K562 (cell line): ENCODE results near the gene KAZN. TPM values are rescaled to one million over a fixed set of nuclear protein-coding genes. Genes with fewer than 3 reads are reported as not detected.

ENCODE experiments used
- DPF2 ChIP-seq: fragments of 450-650 bp; IDR thresholded peaks from 2 replicates; pipeline ENCODE4 v1.6.1; 2016
- HDAC2 ChIP-seq: fragments of 450-650 bp; IDR thresholded peaks from 2 replicates; pipeline ENCODE4 v1.6.1; 2016; ENCODE audit warnings: mild to moderate bottlenecking
- LARP7 ChIP-seq: fragments of 450-650 bp; IDR thresholded peaks from 2 replicates; pipeline ENCODE4 v1.6.1; 2016
- MEF2A ChIP-seq: IDR thresholded peaks from 2 replicates; pipeline ENCODE4 v1.6.1; 2011; ENCODE audit warnings: low read depth, mild to moderate bottlenecking, low read length, moderate library complexity; ENCODE audit not compliant: control insufficient read depth
- NEUROD1 ChIP-seq: fragments of 150-350 bp; IDR thresholded peaks from 2 replicates; pipeline ENCODE4 v1.6.1; 2014; ENCODE audit warnings: borderline replicate concordance, low read length, low read depth; ENCODE audit not compliant: partially characterized antibody
- PCBP1 ChIP-seq: fragments of 200-400 bp; formaldehyde crosslinking; IDR thresholded peaks from 2 replicates; pipeline ENCODE4 v1.6.1; 2018; ENCODE audit warnings: mild to moderate bottlenecking, low read depth, low read length; ENCODE audit not compliant: poor library complexity, severe bottlenecking
- RBM14 ChIP-seq: fragments of 200-400 bp; formaldehyde crosslinking; IDR thresholded peaks from 2 replicates; pipeline ENCODE4 v1.6.1; 2018; ENCODE audit warnings: low read depth, mild to moderate bottlenecking, low read length, moderate library complexity, borderline replicate concordance; ENCODE audit not compliant: insufficient read depth
- RBM25 ChIP-seq: fragments of 200-400 bp; formaldehyde crosslinking; IDR thresholded peaks from 2 replicates; pipeline ENCODE4 v1.6.1; 2018; ENCODE audit warnings: low read length, low read depth, moderate library complexity; ENCODE audit not compliant: severe bottlenecking
- SMC3 ChIP-seq: conservative IDR thresholded peaks from 2 replicates; pipeline ENCODE4 v1.6.1; 2011; ENCODE audit warnings: low read depth, low read length, improper control_type of control experiment; ENCODE audit not compliant: insufficient read depth
- polyA plus RNA-seq, 8 experiments: library from polyadenylated mRNA; depleted of rRNA in 4 of 8; stranded (reverse) in 5 of 8; unstranded in 3 of 8; fragments of >200 nt; fragmentation: Nextera tagmentation in 2 of 8; fragmentation: Illumina TruSeq in 1 of 8; extraction: Ambion mirVana in 2 of 8; extraction: Trizol in 1 of 8; gene quantifications; 2 replicates each; pipeline versions ENCODE4 v1.2.1 to v1.2.3, GENCODE V29; 2011 to 2014; ENCODE audit warnings: inconsistent platforms in 1 of 8, missing spikeins in 1 of 8
- total RNA-seq, 7 experiments: library from RNA; depleted of rRNA in 6 of 7; stranded (reverse); fragments of >200 nt in 6 of 7; fragmentation: Illumina TruSeq in 2 of 7; extraction: Trizol in 2 of 7; gene quantifications; 2 replicates each; pipeline versions ENCODE4 v1.2.1 to v1.2.3, GENCODE V29; 2011 to 2021; ENCODE audit warnings: low replicate concordance in 1 of 7
- TF ChIP-seq, protein P1 (sequence below), 2 experiments: IDR thresholded peaks; 2 replicates each; pipeline ENCODE4 v1.6.1; 2012; ENCODE audit warnings: improper control_type of control experiment in 2 of 2, low read depth in 2 of 2, low read length in 2 of 2, borderline replicate concordance in 1 of 2
- TF ChIP-seq, protein P2 (sequence below), 2 experiments: fragments of 450-650 bp; formaldehyde crosslinking in 1 of 2; IDR thresholded peaks; 2 replicates each; pipeline versions ENCODE4 v1.4.0 to v1.6.1; 2014 to 2020; ENCODE audit warnings: mild to moderate bottlenecking in 2 of 2, borderline replicate concordance in 1 of 2, low read depth in 1 of 2
- TF ChIP-seq, protein P3 (sequence below): fragments of 450-650 bp; formaldehyde crosslinking; IDR thresholded peaks from 2 replicates; pipeline ENCODE4 v1.4.0; 2020; ENCODE audit warnings: mild to moderate bottlenecking, moderate library complexity

KAZN gene
- total and polyA plus RNA-seq, 9 of the 15 experiments (the other 6 are each of a cell fraction or from before 2014, with no cell fraction given) = 2.1 to 21.6 (median 5.4) TPM

DNA sequence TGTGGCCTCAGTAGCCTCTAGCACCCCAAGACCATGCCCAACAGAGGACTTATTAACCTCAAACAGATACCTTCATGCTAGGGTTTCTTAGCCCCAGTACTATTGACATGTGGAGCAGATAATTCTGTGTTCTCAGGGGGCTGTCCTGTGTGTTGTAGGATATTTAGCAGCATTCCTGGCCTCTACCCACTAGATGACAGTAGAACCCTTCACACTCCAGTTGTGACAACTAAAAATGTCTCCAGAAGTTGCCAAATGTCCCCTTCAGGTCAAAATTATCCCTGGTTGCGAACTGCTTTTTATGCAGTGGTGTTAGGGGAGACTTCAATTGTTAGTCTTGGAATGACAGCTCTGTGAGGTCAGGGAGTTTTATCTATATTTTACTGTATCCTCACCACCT lies 8.1 kb downstream of the KAZN start (continued):
- TF ChIP-seq, protein P1, sequence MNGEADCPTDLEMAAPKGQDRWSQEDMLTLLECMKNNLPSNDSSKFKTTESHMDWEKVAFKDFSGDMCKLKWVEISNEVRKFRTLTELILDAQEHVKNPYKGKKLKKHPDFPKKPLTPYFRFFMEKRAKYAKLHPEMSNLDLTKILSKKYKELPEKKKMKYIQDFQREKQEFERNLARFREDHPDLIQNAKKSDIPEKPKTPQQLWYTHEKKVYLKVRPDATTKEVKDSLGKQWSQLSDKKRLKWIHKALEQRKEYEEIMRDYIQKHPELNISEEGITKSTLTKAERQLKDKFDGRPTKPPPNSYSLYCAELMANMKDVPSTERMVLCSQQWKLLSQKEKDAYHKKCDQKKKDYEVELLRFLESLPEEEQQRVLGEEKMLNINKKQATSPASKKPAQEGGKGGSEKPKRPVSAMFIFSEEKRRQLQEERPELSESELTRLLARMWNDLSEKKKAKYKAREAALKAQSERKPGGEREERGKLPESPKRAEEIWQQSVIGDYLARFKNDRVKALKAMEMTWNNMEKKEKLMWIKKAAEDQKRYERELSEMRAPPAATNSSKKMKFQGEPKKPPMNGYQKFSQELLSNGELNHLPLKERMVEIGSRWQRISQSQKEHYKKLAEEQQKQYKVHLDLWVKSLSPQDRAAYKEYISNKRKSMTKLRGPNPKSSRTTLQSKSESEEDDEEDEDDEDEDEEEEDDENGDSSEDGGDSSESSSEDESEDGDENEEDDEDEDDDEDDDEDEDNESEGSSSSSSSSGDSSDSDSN (IDR thresholded peaks at IDR 0.05; ENCODE audit: borderline replicate concordance in 1 of 2, low read depth in 2 of 2, low read length in 2 of 2) = no peak
- TF ChIP-seq, protein P2, sequence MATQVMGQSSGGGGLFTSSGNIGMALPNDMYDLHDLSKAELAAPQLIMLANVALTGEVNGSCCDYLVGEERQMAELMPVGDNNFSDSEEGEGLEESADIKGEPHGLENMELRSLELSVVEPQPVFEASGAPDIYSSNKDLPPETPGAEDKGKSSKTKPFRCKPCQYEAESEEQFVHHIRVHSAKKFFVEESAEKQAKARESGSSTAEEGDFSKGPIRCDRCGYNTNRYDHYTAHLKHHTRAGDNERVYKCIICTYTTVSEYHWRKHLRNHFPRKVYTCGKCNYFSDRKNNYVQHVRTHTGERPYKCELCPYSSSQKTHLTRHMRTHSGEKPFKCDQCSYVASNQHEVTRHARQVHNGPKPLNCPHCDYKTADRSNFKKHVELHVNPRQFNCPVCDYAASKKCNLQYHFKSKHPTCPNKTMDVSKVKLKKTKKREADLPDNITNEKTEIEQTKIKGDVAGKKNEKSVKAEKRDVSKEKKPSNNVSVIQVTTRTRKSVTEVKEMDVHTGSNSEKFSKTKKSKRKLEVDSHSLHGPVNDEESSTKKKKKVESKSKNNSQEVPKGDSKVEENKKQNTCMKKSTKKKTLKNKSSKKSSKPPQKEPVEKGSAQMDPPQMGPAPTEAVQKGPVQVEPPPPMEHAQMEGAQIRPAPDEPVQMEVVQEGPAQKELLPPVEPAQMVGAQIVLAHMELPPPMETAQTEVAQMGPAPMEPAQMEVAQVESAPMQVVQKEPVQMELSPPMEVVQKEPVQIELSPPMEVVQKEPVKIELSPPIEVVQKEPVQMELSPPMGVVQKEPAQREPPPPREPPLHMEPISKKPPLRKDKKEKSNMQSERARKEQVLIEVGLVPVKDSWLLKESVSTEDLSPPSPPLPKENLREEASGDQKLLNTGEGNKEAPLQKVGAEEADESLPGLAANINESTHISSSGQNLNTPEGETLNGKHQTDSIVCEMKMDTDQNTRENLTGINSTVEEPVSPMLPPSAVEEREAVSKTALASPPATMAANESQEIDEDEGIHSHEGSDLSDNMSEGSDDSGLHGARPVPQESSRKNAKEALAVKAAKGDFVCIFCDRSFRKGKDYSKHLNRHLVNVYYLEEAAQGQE (IDR thresholded peaks at IDR 0.05; ENCODE audit: borderline replicate concordance) = peak; percentile 31; the same call in 1 of the 2 replicates
- TF ChIP-seq, protein P2 (CRISPR knock-in tag; IDR thresholded peaks at IDR 0.05; ENCODE audit: low read depth) = no peak
- TF ChIP-seq MEF2A (no peak), HDAC2 (no peak), DPF2 (no peak), RBM25 (no peak), PCBP1 (no peak), RBM14 (no peak), LARP7 (no peak), SMC3 (peak; percentile 30; the same call in 1 of the 2 replicates), NEUROD1 (no peak)
- TF ChIP-seq, protein P3, sequence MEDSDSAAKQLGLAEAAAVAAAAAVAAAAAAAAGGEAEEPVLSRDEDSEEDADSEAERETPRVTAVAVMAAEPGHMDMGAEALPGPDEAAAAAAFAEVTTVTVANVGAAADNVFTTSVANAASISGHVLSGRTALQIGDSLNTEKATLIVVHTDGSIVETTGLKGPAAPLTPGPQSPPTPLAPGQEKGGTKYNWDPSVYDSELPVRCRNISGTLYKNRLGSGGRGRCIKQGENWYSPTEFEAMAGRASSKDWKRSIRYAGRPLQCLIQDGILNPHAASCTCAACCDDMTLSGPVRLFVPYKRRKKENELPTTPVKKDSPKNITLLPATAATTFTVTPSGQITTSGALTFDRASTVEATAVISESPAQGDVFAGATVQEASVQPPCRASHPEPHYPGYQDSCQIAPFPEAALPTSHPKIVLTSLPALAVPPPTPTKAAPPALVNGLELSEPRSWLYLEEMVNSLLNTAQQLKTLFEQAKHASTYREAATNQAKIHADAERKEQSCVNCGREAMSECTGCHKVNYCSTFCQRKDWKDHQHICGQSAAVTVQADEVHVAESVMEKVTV (CRISPR knock-in tag) = peak; percentile 63
